C4-2B (cell line): ENCODE data around the gene ITGAE.

Experiments used
- ZFX ChIP-seq: fragments of 450-650 bp; IDR thresholded peaks from 2 replicates; pipeline ENCODE4 v1.6.1; 2017
- TF ChIP-seq, protein P1 (sequence below): fragments of 450-650 bp; conservative IDR thresholded peaks from 2 replicates; pipeline ENCODE4 v1.5.1; 2017; ENCODE audit warnings: mild to moderate bottlenecking

- TF ChIP-seq, protein P1, sequence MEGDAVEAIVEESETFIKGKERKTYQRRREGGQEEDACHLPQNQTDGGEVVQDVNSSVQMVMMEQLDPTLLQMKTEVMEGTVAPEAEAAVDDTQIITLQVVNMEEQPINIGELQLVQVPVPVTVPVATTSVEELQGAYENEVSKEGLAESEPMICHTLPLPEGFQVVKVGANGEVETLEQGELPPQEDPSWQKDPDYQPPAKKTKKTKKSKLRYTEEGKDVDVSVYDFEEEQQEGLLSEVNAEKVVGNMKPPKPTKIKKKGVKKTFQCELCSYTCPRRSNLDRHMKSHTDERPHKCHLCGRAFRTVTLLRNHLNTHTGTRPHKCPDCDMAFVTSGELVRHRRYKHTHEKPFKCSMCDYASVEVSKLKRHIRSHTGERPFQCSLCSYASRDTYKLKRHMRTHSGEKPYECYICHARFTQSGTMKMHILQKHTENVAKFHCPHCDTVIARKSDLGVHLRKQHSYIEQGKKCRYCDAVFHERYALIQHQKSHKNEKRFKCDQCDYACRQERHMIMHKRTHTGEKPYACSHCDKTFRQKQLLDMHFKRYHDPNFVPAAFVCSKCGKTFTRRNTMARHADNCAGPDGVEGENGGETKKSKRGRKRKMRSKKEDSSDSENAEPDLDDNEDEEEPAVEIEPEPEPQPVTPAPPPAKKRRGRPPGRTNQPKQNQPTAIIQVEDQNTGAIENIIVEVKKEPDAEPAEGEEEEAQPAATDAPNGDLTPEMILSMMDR: no peak
- no peak for TF ChIP-seq ZFX
These were observed 33.8 kb upstream of the ITGAE start for GRCh38 chr17:3834811-3835210.
